ENCODE data around the gene FXR2. TPM values are rescaled to one million over a fixed set of nuclear protein-coding genes. Genes with fewer than 3 reads are reported as not detected.

Gene FXR2
- total RNA-seq, 1 donor from 2014 or later: 43.2 TPM

DNA sequence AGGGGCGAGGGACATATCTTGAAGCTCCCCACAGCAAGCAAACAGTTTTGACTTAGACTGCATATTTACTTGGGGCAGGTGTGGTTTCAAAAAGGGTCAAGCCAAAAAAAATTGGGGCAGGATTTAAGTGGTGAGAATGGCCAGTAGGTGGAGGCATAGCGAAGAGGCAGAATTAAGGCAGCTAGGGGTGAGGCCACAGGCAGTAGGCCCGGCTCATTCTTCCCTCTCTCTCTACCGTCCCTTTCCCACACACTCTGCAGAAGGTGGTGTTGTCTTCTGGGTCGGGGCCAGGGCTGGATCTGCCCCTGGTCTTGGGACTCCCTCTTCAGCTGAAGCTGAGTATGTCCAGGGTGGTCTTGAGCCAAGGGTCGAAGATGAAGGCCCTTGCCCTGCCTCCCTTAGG is 17.8 kb upstream of the FXR2 start:
- FAIRE-seq: no peak
- peak; percentile 55 for DNase-seq (ENCODE audit: low read depth)

GRCh38 chr17:7631398-7632380 is 17.0 kb upstream of the FXR2 start:
- Histone ChIP-seq H3K27me3 (ENCODE audit: control insufficient read depth, insufficient read depth, low read length) (no peaks in the 10 kb centered on the region), H3K36me3 (ENCODE audit: control insufficient read depth, insufficient read depth, low read length) (no peaks in the 10 kb centered on the region), H3K4me3 (ENCODE audit: low read depth, low read length) (no peak overlapping the region)
- DNase-seq (ENCODE audit: low read depth): no peak
- FAIRE-seq: no peak
- TF ChIP-seq, protein P1, sequence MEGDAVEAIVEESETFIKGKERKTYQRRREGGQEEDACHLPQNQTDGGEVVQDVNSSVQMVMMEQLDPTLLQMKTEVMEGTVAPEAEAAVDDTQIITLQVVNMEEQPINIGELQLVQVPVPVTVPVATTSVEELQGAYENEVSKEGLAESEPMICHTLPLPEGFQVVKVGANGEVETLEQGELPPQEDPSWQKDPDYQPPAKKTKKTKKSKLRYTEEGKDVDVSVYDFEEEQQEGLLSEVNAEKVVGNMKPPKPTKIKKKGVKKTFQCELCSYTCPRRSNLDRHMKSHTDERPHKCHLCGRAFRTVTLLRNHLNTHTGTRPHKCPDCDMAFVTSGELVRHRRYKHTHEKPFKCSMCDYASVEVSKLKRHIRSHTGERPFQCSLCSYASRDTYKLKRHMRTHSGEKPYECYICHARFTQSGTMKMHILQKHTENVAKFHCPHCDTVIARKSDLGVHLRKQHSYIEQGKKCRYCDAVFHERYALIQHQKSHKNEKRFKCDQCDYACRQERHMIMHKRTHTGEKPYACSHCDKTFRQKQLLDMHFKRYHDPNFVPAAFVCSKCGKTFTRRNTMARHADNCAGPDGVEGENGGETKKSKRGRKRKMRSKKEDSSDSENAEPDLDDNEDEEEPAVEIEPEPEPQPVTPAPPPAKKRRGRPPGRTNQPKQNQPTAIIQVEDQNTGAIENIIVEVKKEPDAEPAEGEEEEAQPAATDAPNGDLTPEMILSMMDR (IDR thresholded peaks at IDR 0.05; ENCODE audit: insufficient read depth, low read length, severe bottlenecking): no peak

More for the DNA sequence above, 17.8 kb upstream of the FXR2 start:
- TF ChIP-seq, protein P1 (IDR thresholded peaks at IDR 0.05; ENCODE audit: insufficient read depth, low read length, severe bottlenecking): peak; percentile 84
- no peaks in the 10 kb centered on the region for H3K36me3 ChIP-seq (ENCODE audit: control insufficient read depth, insufficient read depth, low read length)
- no peak overlapping the region for H3K4me3 ChIP-seq (ENCODE audit: low read depth, low read length)
- no peaks in the 10 kb centered on the region for H3K27me3 ChIP-seq (ENCODE audit: control insufficient read depth, insufficient read depth, low read length)

GRCh38 chr17:7629939-7630571 is 15.4 kb upstream of the FXR2 start, which contains the start of gene SHBG:
TSS of gene SHBG (plus strand) at chr17:7630135. CDS start at chr17:7630173, 38 bp downstream.
- FAIRE-seq: no peak
- Histone ChIP-seq H3K27me3 (ENCODE audit: control insufficient read depth, insufficient read depth, low read length) (no peaks in the 10 kb centered on the region), H3K36me3 (ENCODE audit: control insufficient read depth, insufficient read depth, low read length) (no peaks in the 10 kb centered on the region), H3K4me3 (ENCODE audit: low read depth, low read length) (no peak within 1 kb of the TSS)
- TF ChIP-seq, protein P1 (IDR thresholded peaks at IDR 0.05; ENCODE audit: insufficient read depth, low read length, severe bottlenecking): no peak
- no peak for DNase-seq (ENCODE audit: low read depth)

- H3K4me3 ChIP-seq (ENCODE audit: low read depth, low read length): peak within 1 kb of the TSS; percentile 53
- DNase-seq (ENCODE audit: low read depth) (peak; percentile 81), FAIRE-seq (no peak)
- TF ChIP-seq, protein P1 (IDR thresholded peaks at IDR 0.05; ENCODE audit: insufficient read depth, low read length, severe bottlenecking): no peak
- no peaks in the 10 kb centered on the region for H3K36me3 ChIP-seq (ENCODE audit: control insufficient read depth, insufficient read depth, low read length)
- H3K27me3 ChIP-seq (ENCODE audit: control insufficient read depth, insufficient read depth, low read length): no peaks in the 10 kb centered on the region
Observed at GRCh38 chr17:7627250-7628121, 12.8 kb upstream of the FXR2 start, which contains the start of gene SAT2. TSS of gene SAT2 (minus strand) at chr17:7627821. CDS start at chr17:7627635, 186 bp downstream.

DNA sequence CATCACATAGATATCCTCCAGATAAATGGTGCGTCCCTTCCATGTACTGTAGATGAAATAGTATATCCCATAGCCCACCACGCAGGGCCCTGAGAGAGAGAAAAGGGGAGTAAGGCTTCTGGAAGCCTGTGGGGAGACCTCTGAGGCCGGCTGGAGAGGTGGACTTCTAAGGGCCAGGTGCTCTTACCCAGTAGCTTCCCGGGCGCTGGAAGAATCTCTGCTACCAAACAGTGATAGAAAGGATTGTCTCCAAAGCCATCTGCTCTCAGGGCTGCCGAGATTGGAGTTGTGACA is 12.2 kb upstream of the FXR2 start:
- H3K36me3 ChIP-seq (ENCODE audit: control insufficient read depth, insufficient read depth, low read length): no peaks in the 10 kb centered on the region
- DNase-seq (ENCODE audit: low read depth): no peak
- TF ChIP-seq, protein P1 (IDR thresholded peaks at IDR 0.05; ENCODE audit: insufficient read depth, low read length, severe bottlenecking): no peak
- peak overlapping the region; percentile 53 for H3K4me3 ChIP-seq (ENCODE audit: low read depth, low read length)
- no peak for FAIRE-seq
- H3K27me3 ChIP-seq (ENCODE audit: control insufficient read depth, insufficient read depth, low read length): no peaks in the 10 kb centered on the region
